Measurements from ENCODE around the gene BCKDHB.

Gene BCKDHB

GRCh38 chr6:80357674-80358073, 251.2 kb downstream of the BCKDHB start:
- Histone ChIP-seq H3K18ac (ENCODE audit: low read length) (no peak overlapping the region), H3K4ac (ENCODE audit: low read depth, low read length) (no peak overlapping the region), H3K27ac (ENCODE audit: low read depth, low read length) (no peak overlapping the region), H2BK12ac (ENCODE audit: low read length) (no peak overlapping the region), H2BK120ac (ENCODE audit: insufficient read depth, low read length, poor library complexity) (no peak overlapping the region), H3K36me3 (ENCODE audit: control insufficient read depth in 1 of 2, insufficient read depth in 2 of 2, low read length in 2 of 2) (peaks cover 0 to 2% of the 10 kb centered on the region in 2 experiments), H3K9me3 (ENCODE audit: insufficient read depth, low read depth, low read length) (no peaks in the 10 kb centered on the region), H2BK5ac (ENCODE audit: low read depth, low read length, poor library complexity) (no peak overlapping the region), H3K23ac (ENCODE audit: low read length) (no peak overlapping the region), H3K27me3 (ENCODE audit: insufficient read depth, low read length) (no peaks in the 10 kb centered on the region), H3K79me1 (ENCODE audit: low read length) (no peaks in the 10 kb centered on the region), H4K12ac (ENCODE audit: low read depth, low read length) (no peak overlapping the region), H3K4me2 (ENCODE audit: low read length) (no peak overlapping the region), H4K8ac (ENCODE audit: low read depth, low read length) (no peak overlapping the region), H3K79me2 (ENCODE audit: control insufficient read depth, insufficient read depth, low read length, poor library complexity) (no peaks in the 10 kb centered on the region), H2AK5ac (ENCODE audit: low read length) (no peak overlapping the region), H3K4me1 (ENCODE audit: control insufficient read depth in 1 of 2, insufficient read depth in 2 of 2, low read length in 2 of 2) (no peaks in the 10 kb centered on the region), H3K14ac (ENCODE audit: low read length) (no peak overlapping the region), H3K9ac (ENCODE audit: low read length) (no peak overlapping the region), H4K91ac (ENCODE audit: low read depth, low read length) (no peak overlapping the region), H3K4me3 (ENCODE audit: low read depth, low read length) (no peak overlapping the region), H2AFZ (ENCODE audit: insufficient read depth, low read length, poor library complexity) (no peak overlapping the region)
- no peak for DNase-seq
- WGBS (ENCODE audit: extremely low coverage, insufficient coverage, insufficient read length): no CpG with 5 or more reads among the region's 2 CpGs

- H3K4ac ChIP-seq (ENCODE audit: low read depth, low read length): no peak overlapping the region
- DNase-seq: no peak
- no peaks in the 10 kb centered on the region for H3K4me1 ChIP-seq (ENCODE audit: control insufficient read depth in 1 of 2, insufficient read depth in 2 of 2, low read length in 2 of 2)
- H2BK5ac ChIP-seq (ENCODE audit: low read depth, low read length, poor library complexity): no peak overlapping the region
- H3K23ac ChIP-seq (ENCODE audit: low read length): no peak overlapping the region
- H3K79me2 ChIP-seq (ENCODE audit: control insufficient read depth, insufficient read depth, low read length, poor library complexity): no peaks in the 10 kb centered on the region
- no peaks in the 10 kb centered on the region for H3K27me3 ChIP-seq (ENCODE audit: insufficient read depth, low read length)
- H2BK12ac ChIP-seq (ENCODE audit: low read length): no peak overlapping the region
- H4K12ac ChIP-seq (ENCODE audit: low read depth, low read length): no peak overlapping the region
- no peak overlapping the region for H2BK120ac ChIP-seq (ENCODE audit: insufficient read depth, low read length, poor library complexity)
- no peak overlapping the region for H4K8ac ChIP-seq (ENCODE audit: low read depth, low read length)
- H3K9me3 ChIP-seq (ENCODE audit: insufficient read depth, low read depth, low read length): no peaks in the 10 kb centered on the region
- peaks cover 0 to 4% of the 10 kb centered on the region in 2 experiments for H3K36me3 ChIP-seq (ENCODE audit: control insufficient read depth in 1 of 2, insufficient read depth in 2 of 2, low read length in 2 of 2)
- H3K79me1 ChIP-seq (ENCODE audit: low read length): no peaks in the 10 kb centered on the region
- H3K27ac ChIP-seq (ENCODE audit: low read depth, low read length): no peak overlapping the region
- H3K18ac ChIP-seq (ENCODE audit: low read length): no peak overlapping the region
- H3K4me2 ChIP-seq (ENCODE audit: low read length): no peak overlapping the region
- H2AFZ ChIP-seq (ENCODE audit: insufficient read depth, low read length, poor library complexity): no peak overlapping the region
- H4K91ac ChIP-seq (ENCODE audit: low read depth, low read length): no peak overlapping the region
- no peak overlapping the region for H3K14ac ChIP-seq (ENCODE audit: low read length)
- no peak overlapping the region for H3K9ac ChIP-seq (ENCODE audit: low read length)
- H3K4me3 ChIP-seq (ENCODE audit: low read depth, low read length): no peak overlapping the region
- WGBS (ENCODE audit: extremely low coverage, insufficient coverage, insufficient read length): no CpG with 5 or more reads among the region's 3 CpGs
- H2AK5ac ChIP-seq (ENCODE audit: low read length): no peak overlapping the region
Measured at GRCh38 chr6:80363501-80364122, 257.1 kb downstream of the BCKDHB start.

GRCh38 chr6:80364149-80364548, 257.7 kb downstream of the BCKDHB start:
- H2AFZ ChIP-seq (ENCODE audit: insufficient read depth, low read length, poor library complexity): no peak overlapping the region
- WGBS (ENCODE audit: extremely low coverage, insufficient coverage, insufficient read length): no CpG with 5 or more reads among the region's 3 CpGs
- H3K9ac ChIP-seq (ENCODE audit: low read length): no peak overlapping the region
- no peak overlapping the region for H4K91ac ChIP-seq (ENCODE audit: low read depth, low read length)
- no peaks in the 10 kb centered on the region for H3K4me1 ChIP-seq (ENCODE audit: control insufficient read depth in 1 of 2, insufficient read depth in 2 of 2, low read length in 2 of 2)
- H2AK5ac ChIP-seq (ENCODE audit: low read length): no peak overlapping the region
- no peak overlapping the region for H2BK12ac ChIP-seq (ENCODE audit: low read length)
- H2BK120ac ChIP-seq (ENCODE audit: insufficient read depth, low read length, poor library complexity): no peak overlapping the region
- no peaks in the 10 kb centered on the region for H3K79me1 ChIP-seq (ENCODE audit: low read length)
- H4K12ac ChIP-seq (ENCODE audit: low read depth, low read length): no peak overlapping the region
- H3K23ac ChIP-seq (ENCODE audit: low read length): no peak overlapping the region
- H3K4ac ChIP-seq (ENCODE audit: low read depth, low read length): no peak overlapping the region
- H2BK5ac ChIP-seq (ENCODE audit: low read depth, low read length, poor library complexity): no peak overlapping the region
- H3K27ac ChIP-seq (ENCODE audit: low read depth, low read length): no peak overlapping the region
- no peaks in the 10 kb centered on the region for H3K79me2 ChIP-seq (ENCODE audit: control insufficient read depth, insufficient read depth, low read length, poor library complexity)
- no peak overlapping the region for H4K8ac ChIP-seq (ENCODE audit: low read depth, low read length)
- peaks cover 0 to 2% of the 10 kb centered on the region in 2 experiments for H3K36me3 ChIP-seq (ENCODE audit: control insufficient read depth in 1 of 2, insufficient read depth in 2 of 2, low read length in 2 of 2)
- no peak overlapping the region for H3K14ac ChIP-seq (ENCODE audit: low read length)
- no peaks in the 10 kb centered on the region for H3K27me3 ChIP-seq (ENCODE audit: insufficient read depth, low read length)
- no peak for DNase-seq
- H3K18ac ChIP-seq (ENCODE audit: low read length): no peak overlapping the region
- H3K4me3 ChIP-seq (ENCODE audit: low read depth, low read length): no peak overlapping the region
- no peaks in the 10 kb centered on the region for H3K9me3 ChIP-seq (ENCODE audit: insufficient read depth, low read depth, low read length)
- H3K4me2 ChIP-seq (ENCODE audit: low read length): no peak overlapping the region

GRCh38 chr6:80366051-80366450, 259.6 kb downstream of the BCKDHB start:
- Histone ChIP-seq H3K9me3 (ENCODE audit: insufficient read depth, low read depth, low read length) (no peaks in the 10 kb centered on the region), H3K4me3 (ENCODE audit: low read depth, low read length) (no peak overlapping the region), H3K14ac (ENCODE audit: low read length) (no peak overlapping the region), H3K36me3 (ENCODE audit: control insufficient read depth in 1 of 2, insufficient read depth in 2 of 2, low read length in 2 of 2) (peaks cover 0 to 2% of the 10 kb centered on the region in 2 experiments), H3K18ac (ENCODE audit: low read length) (no peak overlapping the region), H3K4me1 (ENCODE audit: control insufficient read depth in 1 of 2, insufficient read depth in 2 of 2, low read length in 2 of 2) (no peaks in the 10 kb centered on the region), H3K23ac (ENCODE audit: low read length) (no peak overlapping the region), H3K4ac (ENCODE audit: low read depth, low read length) (no peak overlapping the region), H3K27me3 (ENCODE audit: insufficient read depth, low read length) (no peaks in the 10 kb centered on the region), H4K12ac (ENCODE audit: low read depth, low read length) (no peak overlapping the region), H2AK5ac (ENCODE audit: low read length) (no peak overlapping the region), H3K79me1 (ENCODE audit: low read length) (no peaks in the 10 kb centered on the region), H2BK5ac (ENCODE audit: low read depth, low read length, poor library complexity) (no peak overlapping the region), H2BK120ac (ENCODE audit: insufficient read depth, low read length, poor library complexity) (no peak overlapping the region), H3K9ac (ENCODE audit: low read length) (no peak overlapping the region), H3K79me2 (ENCODE audit: control insufficient read depth, insufficient read depth, low read length, poor library complexity) (no peaks in the 10 kb centered on the region), H2BK12ac (ENCODE audit: low read length) (no peak overlapping the region), H2AFZ (ENCODE audit: insufficient read depth, low read length, poor library complexity) (no peak overlapping the region), H4K8ac (ENCODE audit: low read depth, low read length) (no peak overlapping the region), H3K4me2 (ENCODE audit: low read length) (no peak overlapping the region), H3K27ac (ENCODE audit: low read depth, low read length) (no peak overlapping the region), H4K91ac (ENCODE audit: low read depth, low read length) (no peak overlapping the region)
- WGBS (ENCODE audit: extremely low coverage, insufficient coverage, insufficient read length): no CpG with 5 or more reads among the region's 4 CpGs
- DNase-seq: no peak
